ENCODE data around the gene DCP1A. TPM values are rescaled to one million over a fixed set of nuclear protein-coding genes. Genes with fewer than 3 reads are reported as not detected.

DCP1A gene
- total and polyA plus RNA-seq, 2 donors (not counting 3 experiments of a cell fraction or from before 2014, with no cell fraction given): 32.3 to 38.0 TPM

- Histone ChIP-seq H3K79me2 (ENCODE audit: control insufficient read depth, insufficient read depth, low read length) (no peaks in the 10 kb centered on the region), H3K36me3 (ENCODE audit: control insufficient read depth in 2 of 2, extremely low read depth in 1 of 2, insufficient read depth in 2 of 2, low read length in 2 of 2) (peaks cover 16 to 18% of the 10 kb centered on the region in 2 experiments), H3K4me1 (ENCODE audit: control insufficient read depth, extremely low read depth, insufficient read depth, low read length) (no peaks in the 10 kb centered on the region), H3K4me3 (replicated peaks in 1 of 3; ENCODE audit: insufficient read depth in 1 of 3, low read depth in 1 of 3, low read length in 3 of 3) (no peak overlapping the region), H3K9me3 (replicated peaks; ENCODE audit: control insufficient read depth, insufficient read depth, low read length) (no peaks in the 10 kb centered on the region), H3K9me1 (replicated peaks; ENCODE audit: control insufficient read depth, extremely low read depth, insufficient read depth, low read length) (no peaks in the 10 kb centered on the region), H3K4me2 (ENCODE audit: insufficient read depth, low read length) (no peak overlapping the region), H4K20me1 (replicated peaks; ENCODE audit: control insufficient read depth, extremely low read depth, insufficient read depth, low read length) (peaks cover 2% of the 10 kb centered on the region), H2AFZ (ENCODE audit: low read depth, low read length) (no peak overlapping the region), H3K27ac (ENCODE audit: insufficient read depth, low read depth, low read length) (no peak overlapping the region), H3K27me3 (ENCODE audit: control insufficient read depth in 2 of 2, insufficient read depth in 2 of 2, low read length in 2 of 2) (no peaks in the 10 kb centered on the region), H3K9ac (replicated peaks; ENCODE audit: extremely low read depth, insufficient read depth, low read length) (no peak overlapping the region)
- ChIA-PET CTCF (interaction anchor here (1.7 kb wide), 1 partner anchor 10 kb away, joined by 4 read pairs; no protein-coding TSS in a partner anchor), POLR2A (interaction anchor here (0.6 kb wide), 1 partner anchor 37 kb away, joined by 3 read pairs; no protein-coding TSS in a partner anchor)
- FAIRE-seq: no peak
- DNase-seq (ENCODE audit: low read depth, low spot score): no peak
- dilution Hi-C loops (cut with MboI; ENCODE audit: extremely low pct_ligation_motif_present, low sequenced_read_pairs): no loop called here
- intact Hi-C loops (cut with micrococcal nuclease): no loop called here
- TF ChIP-seq CTCF (IDR thresholded peaks at IDR 0.05; ENCODE audit: extremely low read depth in 1 of 2, insufficient read depth in 1 of 2, low read depth in 1 of 2, low read length in 2 of 2) (no peak), POLR2A (IDR thresholded peaks at IDR 0.05; ENCODE audit: low read depth, low read length) (no peak), MAX (IDR thresholded peaks at IDR 0.05; ENCODE audit: insufficient read depth, insufficient read length) (no peak), FOS (IDR thresholded peaks at IDR 0.05; ENCODE audit: borderline replicate concordance, insufficient read depth, low read length) (no peak), JUN (IDR thresholded peaks at IDR 0.05; ENCODE audit: borderline replicate concordance, insufficient read depth, insufficient read length, low read depth) (no peak), MYC (IDR thresholded peaks at IDR 0.05; ENCODE audit: low read depth, low read length) (no peak), GATA2 (IDR thresholded peaks at IDR 0.05; ENCODE audit: insufficient read depth, insufficient read length, low read depth, low read length) (no peak), POLR2AphosphoS5 (IDR thresholded peaks at IDR 0.05; ENCODE audit: insufficient read depth, low read depth, low read length) (no peak), EZH2 (IDR thresholded peaks at IDR 0.05; ENCODE audit: borderline replicate concordance, low read depth, low read length, severe bottlenecking) (no peak)
- BruUV-seq (replicated peaks): no TSS peak
Measured at GRCh38 chr3:53303549-53303948, 43.8 kb downstream of the DCP1A start.

Measured in endothelial cell of umbilical vein (primary cell).